ENCODE data around the gene STK32A.

GRCh38 chr5:147434049-147434448, 199.2 kb downstream of the STK32A start:
- TF ChIP-seq CTCF (IDR thresholded peaks at IDR 0.05; ENCODE audit: low read depth, low read length) = no peak
- no peak for TF ChIP-seq POLR2A (IDR thresholded peaks at IDR 0.05; ENCODE audit: extremely low read depth, insufficient read length)
- TF ChIP-seq MAX (IDR thresholded peaks at IDR 0.05; ENCODE audit: low read depth, low read length) = no peak
- TF ChIP-seq MYC (IDR thresholded peaks at IDR 0.05; ENCODE audit: low read depth, low read length) = no peak

All from NB4 (cell line).